GM04503 (cell line): ENCODE measurements around the gene UBE2U.

Source experiments
- DNase-seq: peaks from one replicate; pipeline ENCODE4 v3.0.0-alpha.2; 2012; ENCODE audit warnings: low read depth

The UBE2U gene

DNA sequence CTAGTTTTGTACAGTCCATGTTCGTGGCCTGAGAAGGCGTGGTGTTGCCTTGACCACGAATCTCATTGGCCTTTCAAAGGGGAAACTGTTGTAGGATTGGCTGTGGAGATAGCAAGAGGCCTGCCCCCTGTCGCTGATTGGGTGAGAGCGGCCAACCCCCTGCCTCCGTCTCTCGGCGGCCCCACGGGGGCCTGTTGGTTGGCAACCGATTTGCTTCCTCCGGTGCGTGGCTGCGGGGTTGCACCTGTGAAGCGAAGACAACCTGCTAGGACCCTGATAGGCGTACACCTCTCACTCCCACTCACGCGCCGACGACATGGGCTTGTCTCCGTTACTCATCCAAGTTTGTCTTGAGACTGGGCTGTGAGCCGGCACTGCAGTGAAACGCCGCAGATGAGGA is at the start of gene UBE2U:
UBE2U (plus strand) TSS at position 204 of the 400 bp plus-strand sequence. CDS start 428 bp downstream, outside the sequence.
- DNase-seq = no peak

DNA sequence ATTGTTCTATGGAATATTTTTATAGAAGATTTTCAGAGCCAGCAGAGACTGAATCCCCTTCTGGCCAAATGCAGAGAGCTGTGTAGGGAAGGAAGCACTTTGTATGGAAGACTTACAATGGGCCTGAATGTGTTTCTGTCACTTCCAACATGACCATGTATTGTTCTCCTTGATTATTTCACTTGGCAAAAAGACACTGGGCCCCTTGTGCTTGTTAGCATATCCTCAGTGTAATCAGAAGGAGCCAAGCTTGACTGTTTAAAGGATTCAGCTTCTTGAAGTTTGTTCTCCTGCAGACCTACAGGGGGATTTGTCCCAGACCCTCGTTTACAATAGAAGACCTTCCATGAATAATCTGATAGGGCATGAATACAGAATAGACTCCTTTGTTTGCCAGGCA is 48.1 kb upstream of the UBE2U start:
- DNase-seq = no peak

GRCh38 chr1:64161357-64161941 is 42.0 kb upstream of the UBE2U start:
- DNase-seq = peak; percentile 82

DNA sequence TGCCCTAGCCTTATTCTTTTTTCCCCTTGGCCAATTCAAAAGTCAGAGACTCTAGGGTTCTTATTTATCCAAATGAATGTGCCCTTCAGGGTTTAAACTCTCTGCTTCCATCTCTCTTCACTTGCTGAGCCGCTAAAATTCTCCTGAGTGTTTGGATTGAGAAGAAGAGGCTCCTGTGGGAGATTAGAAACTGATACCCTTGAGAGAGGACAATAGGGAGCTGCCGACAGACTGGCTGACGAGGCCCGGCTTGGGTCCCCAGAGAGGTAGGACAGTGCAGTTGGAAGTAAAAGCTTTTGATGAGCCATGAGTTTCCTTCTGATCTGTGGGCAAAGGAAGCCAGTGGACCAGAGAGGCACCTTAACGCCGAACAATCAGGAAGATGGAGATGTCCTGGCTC is 41.3 kb upstream of the UBE2U start:
- DNase-seq = no peak

DNA sequence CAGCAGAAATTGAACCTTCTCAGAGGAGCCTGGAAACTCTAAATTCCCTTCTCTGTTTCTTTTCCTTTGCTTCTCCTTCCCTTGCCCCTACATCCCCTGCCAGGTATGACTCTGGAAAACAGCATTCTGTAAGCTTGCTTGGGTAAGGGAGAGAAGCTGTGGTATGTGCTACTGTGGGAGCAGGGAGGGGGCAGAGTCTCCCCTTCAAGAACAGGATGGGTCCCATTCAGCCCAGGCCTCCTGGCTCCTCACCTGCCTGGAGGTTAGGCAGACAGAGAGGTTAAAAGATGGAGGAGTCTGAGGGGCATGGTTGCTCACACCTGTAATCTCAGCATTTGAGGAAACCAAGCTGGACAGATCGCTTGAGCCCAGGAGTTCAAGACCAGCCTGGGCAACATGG is 40.6 kb upstream of the UBE2U start:
- no peak for DNase-seq

- no peak for DNase-seq
Measured at GRCh38 chr1:64163431-64163830, 40.0 kb upstream of the UBE2U start.

- peak; percentile 19 for DNase-seq
Measured at GRCh38 chr1:64163970-64164369, 39.5 kb upstream of the UBE2U start.

DNA sequence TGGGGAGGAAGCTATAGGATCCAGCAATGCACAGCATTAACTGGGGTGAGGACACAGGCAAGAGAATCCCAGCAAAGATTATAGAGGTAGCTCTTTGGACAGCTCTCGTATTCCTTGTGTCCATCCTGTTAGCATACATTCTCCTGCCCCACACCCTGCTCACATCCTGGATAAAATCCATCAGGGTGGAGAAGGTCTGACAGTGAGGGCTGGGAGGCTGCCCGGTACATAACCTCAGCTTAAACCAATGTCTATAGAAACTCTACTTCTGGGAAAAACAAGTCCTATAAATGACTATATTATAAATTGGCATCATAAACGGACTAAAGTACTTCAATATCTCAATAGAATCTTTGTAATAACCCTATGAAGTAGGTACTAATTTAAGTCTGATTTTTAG is 36.8 kb upstream of the UBE2U start:
- DNase-seq = no peak

GRCh38 chr1:64167176-64167575 is 36.2 kb upstream of the UBE2U start:
- DNase-seq = peak; percentile 56

DNA sequence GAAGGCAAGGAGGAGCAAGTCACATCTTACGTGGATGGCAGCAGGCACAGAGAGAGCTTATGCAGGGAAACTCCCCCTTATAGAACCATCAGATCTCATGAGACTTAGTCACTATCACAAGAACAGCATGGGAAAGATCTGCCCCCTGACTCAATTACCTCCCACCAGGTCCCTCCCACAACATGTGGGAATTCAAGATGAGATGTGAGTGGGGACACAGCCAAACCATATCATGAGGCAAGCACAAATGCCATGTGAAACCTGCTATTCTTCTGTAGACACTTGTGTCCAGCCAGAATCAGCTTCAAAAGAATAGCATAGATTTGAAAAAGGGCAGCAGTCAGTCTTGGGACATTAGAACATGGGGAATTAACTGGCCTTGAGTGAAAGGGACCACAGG is 32.2 kb upstream of the UBE2U start:
- DNase-seq = no peak

DNA sequence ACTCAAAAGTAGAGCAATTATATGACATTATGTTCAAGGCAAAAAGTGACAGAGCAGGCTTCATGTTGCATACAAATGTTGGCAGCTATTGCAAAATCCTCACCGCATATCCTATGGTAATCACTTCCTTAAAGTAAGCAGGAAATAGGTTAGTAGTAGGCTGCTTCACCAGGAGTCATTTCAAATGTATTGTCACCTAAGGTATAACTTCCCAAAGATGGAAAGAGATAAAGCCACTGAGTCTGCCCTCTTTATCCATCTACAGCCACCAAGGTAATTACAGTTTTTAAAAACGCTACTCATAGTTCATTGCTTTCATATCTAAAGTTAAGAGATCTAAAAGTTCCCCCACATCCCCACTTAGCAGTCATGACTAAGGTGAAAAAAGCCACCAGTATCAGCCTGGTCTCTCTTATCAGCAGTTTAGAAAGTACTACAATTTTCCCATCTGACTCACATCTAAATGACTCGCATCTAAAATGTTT is 31.6 kb upstream of the UBE2U start:
- DNase-seq = no peak

- no peak for DNase-seq
Measured at GRCh38 chr1:64172458-64172983, 30.9 kb upstream of the UBE2U start.

DNA sequence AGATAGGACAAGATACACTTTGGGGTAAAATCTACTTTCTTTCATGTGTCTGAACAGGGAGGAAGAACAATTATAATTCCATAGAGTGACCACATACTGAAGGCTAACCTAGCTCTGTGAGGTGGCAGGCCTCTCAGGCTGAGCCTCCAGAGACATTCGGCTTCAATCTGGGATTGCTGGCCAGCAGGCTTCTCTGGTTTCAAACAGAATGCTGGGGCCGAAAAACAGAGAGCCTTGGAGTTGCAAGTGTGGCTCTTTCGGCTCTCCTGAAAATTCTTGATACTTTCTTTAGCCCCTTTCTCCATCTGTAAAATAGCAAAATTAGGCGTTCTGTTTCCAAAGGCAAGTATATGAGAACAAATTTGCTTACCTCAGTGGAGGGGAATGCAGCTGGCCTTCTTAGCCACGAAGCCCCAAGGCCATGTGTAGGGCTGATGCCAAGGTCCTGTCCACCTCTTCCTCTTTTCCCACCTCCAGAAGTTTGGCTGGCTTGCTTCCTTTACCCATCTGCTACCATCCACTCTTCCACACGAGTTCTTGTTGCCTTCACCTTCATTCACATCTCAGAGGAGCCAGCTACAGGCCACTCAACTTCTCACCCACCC is 30.0 kb upstream of the UBE2U start:
- DNase-seq = no peak

DNA sequence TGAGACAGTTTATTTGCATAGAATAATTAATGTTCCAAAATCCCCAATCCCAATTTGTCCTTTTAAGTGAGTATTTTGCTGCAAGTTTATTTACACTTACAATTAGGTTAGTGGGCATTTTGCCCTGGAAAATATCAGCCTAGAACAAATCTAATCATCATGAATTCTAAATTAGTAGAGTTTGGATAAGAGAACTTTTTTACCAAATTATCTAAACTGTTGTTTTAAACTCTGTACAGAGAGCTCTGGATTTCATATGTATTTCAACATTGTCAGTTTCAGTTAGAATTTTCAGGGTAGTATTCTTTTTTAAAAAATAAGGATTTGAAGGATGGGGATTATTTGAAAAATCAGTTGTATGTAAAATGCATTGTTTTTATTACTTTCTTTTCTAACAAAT is 27.8 kb upstream of the UBE2U start:
- no peak for DNase-seq

DNA sequence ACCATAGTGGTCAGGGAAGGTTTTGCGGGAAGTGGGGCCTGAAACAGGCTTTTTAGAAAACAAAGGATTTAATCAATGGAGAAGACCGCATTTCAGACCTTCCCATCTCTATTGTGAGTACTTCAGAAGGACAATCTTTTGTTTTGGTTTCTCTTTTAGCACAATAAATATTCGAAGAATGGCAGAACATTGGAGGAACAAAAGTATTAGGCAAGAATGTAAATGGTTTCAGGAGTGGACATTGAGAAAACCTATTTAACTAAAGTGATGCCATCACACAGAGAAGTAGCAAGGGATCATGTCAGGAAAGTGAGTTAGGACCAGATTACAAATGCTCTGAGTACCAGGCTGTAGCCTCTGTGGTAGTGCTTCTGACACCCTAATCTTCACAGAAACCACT is 26.8 kb upstream of the UBE2U start:
- DNase-seq = no peak

DNA sequence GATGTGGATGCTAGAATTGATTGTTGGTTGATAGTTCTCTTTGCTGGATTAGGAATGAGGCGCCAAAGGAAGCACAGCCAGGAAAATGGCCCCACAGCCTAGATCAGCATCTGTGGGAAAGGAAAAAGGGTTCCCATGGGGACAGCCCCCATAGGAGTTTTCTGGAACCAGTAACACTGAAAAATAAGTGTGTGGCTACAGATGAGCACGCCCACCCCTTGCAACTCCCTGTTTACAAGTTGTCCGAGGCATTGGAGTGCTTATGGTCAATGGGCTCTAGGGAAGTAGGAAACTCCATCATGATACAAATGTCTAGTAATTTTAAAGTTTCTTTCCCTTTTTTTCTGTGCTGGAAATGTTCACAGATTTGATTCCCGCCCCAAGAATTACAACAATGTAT is 23.8 kb upstream of the UBE2U start:
- no peak for DNase-seq

DNA sequence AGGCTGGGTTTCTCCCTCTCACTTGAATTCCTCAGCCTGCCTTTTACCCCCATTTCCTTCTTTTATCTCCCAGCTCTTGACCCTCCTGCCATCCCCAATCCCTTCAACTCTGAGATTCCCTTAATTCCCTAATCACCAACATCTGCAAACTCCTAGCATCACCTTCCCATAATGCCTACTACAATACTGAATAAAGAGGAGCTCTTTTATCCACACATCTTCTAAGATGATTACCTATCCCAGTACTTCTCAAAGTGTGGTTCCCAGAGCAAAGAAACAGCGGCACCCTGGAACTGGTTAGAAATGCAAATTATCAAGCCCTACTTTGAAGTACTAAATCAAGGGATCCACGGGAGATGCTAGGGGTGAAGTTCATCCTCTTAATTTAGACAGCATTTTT is 21.2 kb upstream of the UBE2U start:
- no peak for DNase-seq

GRCh38 chr1:64183395-64184002 is 19.9 kb upstream of the UBE2U start:
- DNase-seq = no peak

- no peak for DNase-seq
Measured at GRCh38 chr1:64184003-64184440, 19.4 kb upstream of the UBE2U start.

GRCh38 chr1:64186138-64186897 is 17.1 kb upstream of the UBE2U start:
- DNase-seq = no peak

DNA sequence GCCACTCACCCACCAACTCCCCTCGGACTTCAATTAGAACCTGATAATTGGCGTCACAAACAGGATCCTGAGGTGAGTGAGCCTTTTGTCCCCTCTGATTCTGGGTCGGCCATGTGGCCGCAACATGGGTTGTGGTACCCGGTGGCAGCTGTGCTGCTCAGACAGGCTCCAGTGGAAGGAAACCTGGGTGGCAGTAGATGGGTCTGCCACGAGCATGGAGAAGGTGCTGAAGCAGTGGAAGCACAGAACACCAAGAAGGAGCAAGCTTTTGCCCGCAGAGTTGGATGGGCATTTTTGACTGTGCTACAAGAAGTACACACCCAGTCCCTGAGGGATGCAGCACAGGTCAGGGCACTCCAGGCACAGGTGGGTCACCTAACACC is 16.5 kb upstream of the UBE2U start:
- DNase-seq = no peak

DNA sequence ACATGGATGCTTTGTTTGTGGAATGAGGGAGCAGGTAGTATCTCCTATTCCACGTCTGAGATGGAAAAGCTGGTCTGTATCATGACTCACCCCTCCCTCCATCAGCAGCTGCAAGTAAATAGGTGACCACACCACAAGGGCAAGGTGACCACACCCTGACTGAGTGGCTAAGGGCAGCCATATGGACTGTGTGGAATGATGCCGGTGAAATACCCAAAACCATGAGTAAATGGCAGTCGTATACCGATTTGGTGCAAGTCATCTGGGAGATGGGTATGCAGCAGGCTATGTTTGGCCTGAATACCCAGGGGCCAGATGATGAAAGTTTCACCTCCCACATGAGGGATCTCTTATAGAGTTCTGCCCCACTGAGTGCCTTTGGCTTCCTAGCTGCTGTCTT is 15.8 kb upstream of the UBE2U start:
- DNase-seq = no peak

DNA sequence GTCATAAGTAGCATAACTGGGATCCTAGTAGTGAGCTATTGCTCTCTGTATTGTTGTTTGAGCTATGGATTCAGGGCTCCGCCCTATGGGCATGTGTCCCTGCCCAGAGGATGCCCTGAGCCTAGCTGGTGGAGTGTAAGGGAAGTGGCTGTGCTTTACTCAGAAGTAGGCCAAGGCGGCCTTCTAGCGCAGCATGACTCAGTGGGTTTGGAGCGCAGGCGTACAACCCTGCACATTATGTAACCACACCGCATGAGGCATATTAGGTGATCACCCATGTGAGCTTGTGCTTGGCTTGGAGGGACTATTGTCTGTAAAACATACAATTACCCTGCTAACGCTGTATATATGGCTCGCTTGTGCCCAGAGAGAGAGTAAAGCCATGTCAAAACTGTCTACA is 11.1 kb upstream of the UBE2U start:
- DNase-seq = no peak
